ENCODE results near the gene PRAME.
"Not testable (repeated sequence)": the region's sequence is repeated elsewhere in the genome, so short reads cannot be mapped to it uniquely, and the experiment has no call there.

PRAME gene, protein sequence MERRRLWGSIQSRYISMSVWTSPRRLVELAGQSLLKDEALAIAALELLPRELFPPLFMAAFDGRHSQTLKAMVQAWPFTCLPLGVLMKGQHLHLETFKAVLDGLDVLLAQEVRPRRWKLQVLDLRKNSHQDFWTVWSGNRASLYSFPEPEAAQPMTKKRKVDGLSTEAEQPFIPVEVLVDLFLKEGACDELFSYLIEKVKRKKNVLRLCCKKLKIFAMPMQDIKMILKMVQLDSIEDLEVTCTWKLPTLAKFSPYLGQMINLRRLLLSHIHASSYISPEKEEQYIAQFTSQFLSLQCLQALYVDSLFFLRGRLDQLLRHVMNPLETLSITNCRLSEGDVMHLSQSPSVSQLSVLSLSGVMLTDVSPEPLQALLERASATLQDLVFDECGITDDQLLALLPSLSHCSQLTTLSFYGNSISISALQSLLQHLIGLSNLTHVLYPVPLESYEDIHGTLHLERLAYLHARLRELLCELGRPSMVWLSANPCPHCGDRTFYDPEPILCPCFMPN

GRCh38 chr22:22558972-22559603, at the start of gene PRAME:
Gene PRAME (minus strand): TSS chr22:22559265. CDS start chr22:22556832, 2,433 bp downstream.
- no peak for FAIRE-seq

- not testable (repeated sequence) for FAIRE-seq
Observed at GRCh38 chr22:22608022-22608421, 49.0 kb upstream of the PRAME start.

DNA sequence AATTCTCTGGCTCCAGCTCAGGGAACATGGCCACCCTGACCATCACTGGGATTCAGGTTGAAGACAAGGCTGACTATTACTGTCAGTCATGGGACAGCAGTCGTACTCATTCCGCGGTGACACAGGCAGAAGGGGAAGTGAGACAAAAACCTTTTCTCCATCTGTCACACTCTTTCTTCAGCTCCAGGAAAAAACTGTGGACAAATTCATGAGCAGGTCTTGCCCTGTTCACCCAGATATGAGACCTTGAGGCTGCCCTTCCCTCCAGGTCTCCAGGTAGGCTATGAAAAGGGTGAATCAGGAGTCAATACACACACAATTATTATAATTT, 46.0 kb upstream of the PRAME start:
- FAIRE-seq = no peak

DNA sequence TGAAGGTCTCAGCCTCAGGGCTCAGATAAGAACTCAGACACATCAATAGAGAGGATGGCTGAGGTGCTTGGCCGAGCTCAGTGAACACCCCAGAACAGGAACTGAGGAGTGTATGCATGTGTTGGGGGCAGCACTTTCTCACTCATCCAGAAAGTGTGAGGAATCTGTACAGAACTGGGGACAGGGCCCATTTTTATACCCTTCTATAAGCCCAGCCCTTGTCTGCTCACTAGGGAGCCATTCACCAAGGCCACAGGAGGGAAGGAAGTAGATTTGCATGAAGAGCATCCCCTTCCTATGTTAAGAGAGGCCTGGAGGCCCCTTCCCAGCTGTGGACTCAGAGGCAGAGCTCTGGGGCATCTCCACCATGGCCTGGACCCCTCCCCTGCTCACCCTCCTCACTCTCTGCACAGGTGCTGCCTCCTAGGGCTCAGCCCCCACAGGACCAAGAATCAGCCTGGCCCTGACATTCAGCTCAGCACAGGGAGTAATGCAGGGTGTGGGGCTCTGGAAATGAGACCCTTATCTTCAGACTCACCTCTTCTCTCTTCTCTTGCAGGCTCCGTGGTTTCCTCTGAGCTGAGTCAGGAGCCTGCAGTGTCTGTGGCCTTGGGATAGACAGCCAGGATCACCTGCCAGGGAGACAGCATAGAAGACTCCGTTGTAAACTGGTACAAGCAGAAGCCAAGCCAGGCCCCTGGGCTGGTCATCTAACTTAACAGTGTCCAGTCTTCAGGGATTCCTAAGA, 45.4 kb upstream of the PRAME start:
- FAIRE-seq = no peak

GRCh38 chr22:22603470-22603947, 44.4 kb upstream of the PRAME start:
- FAIRE-seq = no peak

GRCh38 chr22:22600531-22601261, 41.6 kb upstream of the PRAME start:
- no peak for FAIRE-seq

DNA sequence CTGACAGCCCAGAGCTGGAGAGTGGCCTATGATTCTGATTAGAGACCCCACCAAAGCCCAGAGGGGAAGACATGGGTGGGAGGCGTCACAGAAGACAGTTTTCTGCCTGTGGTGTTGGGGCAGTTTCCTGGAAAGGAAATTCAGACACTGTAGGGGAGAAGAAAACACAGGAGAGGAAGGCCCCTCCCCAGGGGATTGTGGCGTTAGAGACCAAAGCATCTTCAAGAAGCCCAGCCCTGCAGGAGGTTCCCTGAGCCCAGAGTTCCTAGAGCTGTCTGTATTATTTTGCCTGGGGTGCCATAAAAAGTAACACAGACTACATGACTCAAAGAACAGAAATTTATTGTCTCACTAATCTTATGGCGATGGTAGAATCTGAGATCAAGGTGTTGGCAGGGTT, 40.2 kb upstream of the PRAME start:
- FAIRE-seq = no peak

- no peak for FAIRE-seq
Observed at GRCh38 chr22:22598144-22598543, 39.1 kb upstream of the PRAME start.

DNA sequence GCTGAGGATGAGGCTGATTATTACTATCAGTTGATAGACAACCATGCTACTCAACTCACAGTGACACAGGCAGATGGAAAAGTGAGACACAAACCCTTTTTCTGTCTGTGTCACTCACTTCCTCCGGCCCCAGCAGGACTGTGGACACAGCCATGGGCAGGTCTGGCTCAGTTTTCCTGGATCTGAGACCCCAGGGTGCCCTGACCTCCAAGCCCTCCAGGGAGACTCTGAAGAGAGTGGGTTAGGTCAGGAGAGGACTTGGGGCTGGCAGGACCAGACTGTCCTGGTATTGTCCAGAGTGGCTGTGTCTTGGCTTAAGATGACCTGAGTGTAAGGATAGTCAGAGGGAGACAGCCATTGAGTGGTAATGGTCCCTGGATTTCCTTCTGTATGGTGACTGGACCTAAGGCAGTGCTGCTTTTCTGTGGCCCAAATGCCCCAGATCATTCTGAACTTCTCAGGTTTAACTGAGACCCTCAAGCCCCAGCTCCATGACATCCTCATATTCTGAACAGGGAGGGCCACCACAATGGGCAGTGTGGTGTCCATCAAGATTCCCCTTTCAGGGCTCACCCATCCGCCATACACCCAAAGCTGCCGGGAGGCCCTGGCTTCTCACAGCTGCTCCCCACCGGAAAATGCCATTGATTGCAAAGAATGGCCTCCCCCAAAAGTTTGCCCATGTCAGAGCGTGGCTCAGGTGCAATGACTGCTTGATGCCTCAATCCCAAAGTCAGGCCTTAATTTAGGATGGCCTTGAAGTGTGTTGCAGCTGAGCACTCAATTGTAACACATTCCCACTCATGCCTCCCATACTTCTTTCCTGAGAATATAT, 36.2 kb upstream of the PRAME start:
- no peak for FAIRE-seq

DNA sequence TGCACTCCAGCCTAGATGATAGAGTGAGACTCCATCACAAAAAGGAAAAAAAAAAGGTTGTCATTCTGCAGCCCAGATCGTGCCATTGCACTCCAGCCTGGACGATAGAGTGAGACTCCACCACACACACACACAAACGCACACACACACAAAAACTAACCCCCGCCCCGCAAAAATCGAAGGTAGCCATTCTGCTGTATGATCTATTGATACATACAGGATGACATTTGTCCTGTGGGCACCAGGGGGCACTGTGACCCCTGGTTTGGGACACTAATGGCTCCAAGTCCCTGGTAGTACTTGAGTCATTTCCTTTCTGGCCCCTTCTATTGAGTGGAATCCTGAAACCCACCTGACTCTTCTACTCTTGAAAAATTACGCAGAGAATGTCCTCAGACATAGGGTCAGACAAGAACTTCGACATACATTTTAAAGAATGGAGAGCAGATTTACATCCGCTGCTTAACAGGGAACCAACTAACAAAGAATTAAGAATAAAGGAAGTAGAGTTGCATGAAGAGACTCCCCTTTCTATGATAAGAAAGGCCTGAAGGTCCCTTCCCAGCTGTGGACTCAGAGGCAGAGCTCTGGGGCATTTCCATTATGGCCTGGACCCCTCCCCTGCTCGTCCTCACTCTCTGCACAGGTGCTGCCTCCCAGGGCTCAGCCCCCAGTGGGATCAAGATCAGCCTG, 35.0 kb upstream of the PRAME start:
- FAIRE-seq = no peak

- no peak for FAIRE-seq
Observed at GRCh38 chr22:22593250-22593649, 34.2 kb upstream of the PRAME start.

DNA sequence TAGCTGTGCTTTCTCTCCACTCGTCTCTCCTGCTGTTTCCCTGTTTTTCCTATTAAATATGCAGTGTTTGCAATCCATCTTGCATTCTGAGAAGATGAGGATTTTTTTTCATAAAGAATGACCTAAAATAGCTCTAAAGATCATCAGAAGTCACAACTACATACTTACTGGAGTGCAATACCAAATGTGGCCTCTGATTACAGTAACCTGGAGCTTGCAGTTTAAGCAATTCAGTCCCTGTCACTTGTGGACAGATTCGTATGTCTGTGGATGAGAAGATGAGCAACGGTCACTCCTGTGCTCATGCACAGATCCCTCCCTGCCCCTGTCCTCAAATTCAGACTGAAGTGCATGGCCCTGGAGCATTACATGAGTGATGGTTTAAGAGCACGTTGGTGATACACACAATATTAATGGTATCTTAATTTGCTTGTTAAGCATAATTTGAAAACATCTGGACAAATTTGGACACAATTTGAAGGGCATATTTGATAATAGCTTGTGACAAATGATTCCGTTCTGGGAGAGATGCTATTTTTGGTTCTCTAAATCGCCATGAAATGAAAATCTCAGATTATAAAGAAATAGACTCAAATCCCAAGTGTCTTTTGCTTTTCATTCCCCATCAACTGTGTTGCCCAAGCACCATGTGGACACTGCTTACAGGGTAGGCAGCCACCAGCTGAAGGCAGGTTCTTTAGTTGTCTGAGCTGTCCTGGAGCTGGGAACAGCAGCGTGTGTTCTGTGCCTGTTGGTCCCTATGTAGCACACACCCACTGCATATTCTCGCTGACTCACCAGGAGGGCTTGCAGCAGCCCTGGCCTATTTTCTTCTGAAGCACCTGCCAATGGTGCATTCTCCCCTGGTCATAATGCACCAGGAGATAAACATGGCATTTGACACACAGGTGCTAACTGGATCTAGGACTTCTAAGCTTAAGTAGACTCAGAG, 32.6 kb upstream of the PRAME start:
- no peak for FAIRE-seq

- FAIRE-seq = no peak
Observed at GRCh38 chr22:22590136-22590891, 31.2 kb upstream of the PRAME start.

DNA sequence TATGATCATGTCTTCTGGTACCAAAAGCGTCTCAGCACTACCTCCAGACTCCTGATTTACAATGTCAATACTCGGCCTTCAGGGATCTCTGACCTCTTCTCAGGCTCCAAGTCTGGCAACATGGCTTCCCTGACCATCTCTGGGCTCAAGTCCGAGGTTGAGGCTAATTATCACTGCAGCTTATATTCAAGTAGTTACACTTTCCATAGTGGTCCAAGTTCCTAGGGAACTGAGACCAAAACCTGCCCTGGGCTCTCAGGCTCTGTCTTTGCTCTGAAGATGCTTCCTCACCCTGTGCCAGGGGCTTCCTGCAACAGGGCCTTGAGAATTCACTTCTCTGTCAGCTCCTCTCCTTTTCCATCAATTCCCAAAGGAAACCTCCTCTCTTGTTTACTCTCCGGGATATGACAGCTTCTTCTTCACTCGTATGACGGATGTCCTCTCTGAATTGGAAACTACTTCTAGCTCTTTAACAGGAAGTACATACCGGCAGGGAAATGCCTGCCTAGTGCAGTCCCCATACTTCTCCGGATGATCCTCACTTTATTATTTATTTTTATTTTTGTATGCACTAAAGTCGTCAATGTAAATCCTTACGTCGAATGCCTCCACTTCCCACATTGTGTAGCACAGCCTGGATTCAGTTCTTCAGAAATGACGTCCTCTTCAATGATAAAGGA, 29.6 kb upstream of the PRAME start:
- no peak for FAIRE-seq

DNA sequence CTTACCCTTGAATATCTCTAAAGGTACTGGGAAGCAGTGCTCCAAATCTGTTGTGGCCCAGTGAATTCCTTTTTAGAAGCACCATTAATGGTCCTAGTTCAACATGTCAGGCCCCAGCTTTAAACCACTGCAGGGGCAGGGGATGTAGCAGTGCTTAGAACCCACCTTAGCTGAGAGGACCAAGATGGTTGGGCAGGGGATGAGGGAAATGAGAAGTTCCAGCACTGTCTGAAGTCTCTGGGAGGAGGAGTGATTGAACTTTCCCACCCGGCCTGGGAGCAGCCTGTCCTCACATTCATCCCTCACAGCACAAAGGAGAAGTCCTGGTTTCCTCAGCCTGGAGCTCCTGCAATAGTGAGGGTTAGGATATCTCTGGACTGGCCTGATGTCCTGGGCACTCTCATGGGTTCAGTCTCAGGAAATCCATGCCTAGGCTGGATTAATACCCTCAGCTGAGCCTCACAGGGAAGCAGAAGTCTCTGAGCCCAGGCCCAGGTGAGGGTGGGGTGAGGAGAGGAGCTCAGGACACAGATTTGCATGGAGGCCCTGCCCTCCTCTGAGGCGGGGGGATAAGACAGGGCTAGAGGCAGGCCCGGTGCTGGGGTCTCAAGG, 28.6 kb upstream of the PRAME start:
- FAIRE-seq = no peak

- FAIRE-seq = no peak
Observed at GRCh38 chr22:22584722-22585121, 25.7 kb upstream of the PRAME start.

- FAIRE-seq = no peak
Observed at GRCh38 chr22:22583030-22583429, 24.0 kb upstream of the PRAME start.

- not testable (repeated sequence) for FAIRE-seq
Observed at GRCh38 chr22:22581524-22581923, 22.5 kb upstream of the PRAME start.
